IMR-90 (cell line): ENCODE measurements around the gene SEZ6L2. TPM values are rescaled to one million over a fixed set of nuclear protein-coding genes. Genes with fewer than 3 reads are reported as not detected.

Experiments used
- ATAC-seq: fragments of 200-7000 bp; cut with Tn5 transposase; 2 replicates; pipeline ENCODE4 v1.9.1; 2020; ENCODE audit warnings: low read depth, mild to moderate bottlenecking, moderate library complexity
- BruUV-seq: library from RNA; stranded (reverse); fragments of 400-500 nt; replicated peaks from 2 replicates; lab custom pipeline; 2021; lab: Mats Ljungman, UMichigan
- CTCF ChIA-PET: fragments of 300-600 bp; formaldehyde crosslinking; extraction: SDS; loops from one replicate; lab custom pipeline; 2021; ENCODE audit warnings: antibody characterized with exemption; lab: Yijun Ruan, JAX
- POLR2A ChIA-PET: fragments of 300-600 bp; sonication (Branson Sonifier 250); formaldehyde crosslinking; loops from one replicate; lab custom pipeline; 2022; ENCODE audit warnings: antibody characterized with exemption; ENCODE audit not compliant: unreplicated experiment; lab: Charles Lee
- DNase-seq: peaks from one replicate; pipeline ENCODE4 v3.0.0; 2013
- H2AFZ ChIP-seq: replicated peaks from 2 replicates; pipeline ENCODE3; 2013; ENCODE audit warnings: low read length, mild to moderate bottlenecking; ENCODE audit not compliant: poor library complexity
- H2AK5ac ChIP-seq: 2 replicates; pipeline ENCODE4 v1.6.1; 2013; ENCODE audit warnings: low read depth, low read length, inconsistent platforms
- H2AK9ac ChIP-seq: replicated peaks from 2 replicates; pipeline ENCODE3; 2013; ENCODE audit warnings: mild to moderate bottlenecking, low read depth, low read length, moderate library complexity; ENCODE audit not compliant: poor library complexity
- H2BK120ac ChIP-seq: 2 replicates; pipeline ENCODE4 v1.6.1; 2013; ENCODE audit warnings: low read depth, low read length, inconsistent platforms
- H2BK15ac ChIP-seq: 3 replicates; pipeline ENCODE4 v1.6.1; 2013; ENCODE audit warnings: low read depth, low read length, inconsistent platforms
- H2BK20ac ChIP-seq: 2 replicates; pipeline ENCODE4 v1.6.1; 2013; ENCODE audit warnings: low read depth, mild to moderate bottlenecking, inconsistent platforms, low read length, moderate library complexity
- H2BK5ac ChIP-seq: 2 replicates; pipeline ENCODE4 v1.6.1; 2013; ENCODE audit warnings: mild to moderate bottlenecking, low read depth, low read length, inconsistent platforms; ENCODE audit not compliant: poor library complexity, severe bottlenecking
- H3K14ac ChIP-seq: replicated peaks from 2 replicates; pipeline ENCODE4 v1.6.1; 2013; ENCODE audit warnings: low read depth, low read length, inconsistent platforms
- H3K18ac ChIP-seq: 2 replicates; pipeline ENCODE4 v1.6.1; 2013; ENCODE audit warnings: low read depth, low read length, control low read depth
- H3K23ac ChIP-seq: 2 replicates; pipeline ENCODE4 v1.6.1; 2013; ENCODE audit warnings: low read depth, low read length, inconsistent platforms
- H3K27ac ChIP-seq: 2 replicates; pipeline ENCODE4 v1.5.1; 2013; ENCODE audit warnings: mild to moderate bottlenecking, control low read depth, low read length; ENCODE audit not compliant: insufficient read depth
- H3K27me3 ChIP-seq: 2 replicates; pipeline ENCODE4 v1.6.1; 2013; ENCODE audit warnings: low read length; ENCODE audit not compliant: control insufficient read depth, insufficient read depth
- H3K36me3 ChIP-seq: 2 replicates; pipeline ENCODE4 v1.6.1; 2013; ENCODE audit warnings: low read length, mixed read lengths; ENCODE audit not compliant: control insufficient read depth, insufficient read depth
- H3K4ac ChIP-seq: 2 replicates; pipeline ENCODE4 v1.6.1; 2013; ENCODE audit warnings: low read depth, low read length, inconsistent platforms
- H3K4me1 ChIP-seq: 2 replicates; pipeline ENCODE4 v1.6.1; 2013; ENCODE audit warnings: low read length, mixed read lengths; ENCODE audit not compliant: control insufficient read depth, insufficient read depth
- H3K4me2 ChIP-seq: 2 replicates; pipeline ENCODE4 v1.6.1; 2013; ENCODE audit warnings: low read depth, mild to moderate bottlenecking, control low read depth, low read length, moderate library complexity
- H3K4me3 ChIP-seq: 2 replicates; pipeline ENCODE4 v1.5.1; 2013; ENCODE audit warnings: low read depth, mild to moderate bottlenecking, control low read depth, low read length, moderate library complexity; ENCODE audit not compliant: insufficient read depth
- H3K56ac ChIP-seq: 2 replicates; pipeline ENCODE4 v1.6.1; 2013; ENCODE audit warnings: low read length, inconsistent platforms; ENCODE audit not compliant: insufficient read depth; ENCODE audit errors: extremely low read depth
- H3K79me1 ChIP-seq, 2 experiments: 2 replicates each; pipeline ENCODE4 v1.6.1; 2013; ENCODE audit warnings: low read length in 2 of 2, inconsistent platforms in 1 of 2, low read depth in 1 of 2
- H3K9ac ChIP-seq: 2 replicates; pipeline ENCODE4 v1.6.1; 2013; ENCODE audit warnings: low read depth, low read length, control low read depth
- H3K9me1 ChIP-seq: 2 replicates; pipeline ENCODE4 v1.6.1; 2013; ENCODE audit warnings: low read length, inconsistent platforms; ENCODE audit not compliant: insufficient read depth
- H3K9me3 ChIP-seq: 2 replicates; pipeline ENCODE4 v1.6.1; 2013; ENCODE audit warnings: low read length; ENCODE audit not compliant: control insufficient read depth, insufficient read depth
- H4K20me1 ChIP-seq: 2 replicates; pipeline ENCODE4 v1.6.1; 2013; ENCODE audit warnings: low read length, inconsistent platforms; ENCODE audit not compliant: insufficient read depth
- H4K5ac ChIP-seq: 2 replicates; pipeline ENCODE4 v1.6.1; 2013; ENCODE audit warnings: mild to moderate bottlenecking, low read depth, low read length, control low read depth
- H4K8ac ChIP-seq, 2 experiments: 2 replicates each; pipeline ENCODE4 v1.6.1; 2013; ENCODE audit warnings: low read depth in 2 of 2, low read length in 2 of 2, control low read depth in 1 of 2, inconsistent platforms in 1 of 2
- H4K91ac ChIP-seq: 2 replicates; pipeline ENCODE4 v1.6.1; 2013; ENCODE audit warnings: low read depth, low read length, inconsistent platforms; ENCODE audit not compliant: insufficient read depth
- BHLHE40 ChIP-seq: fragments of 150-350 bp; IDR thresholded peaks from 2 replicates; pipeline ENCODE4 v1.6.1; 2016; ENCODE audit warnings: mild to moderate bottlenecking, low read depth, low read length
- CEBPB ChIP-seq: IDR thresholded peaks from 2 replicates; pipeline ENCODE4 v1.6.1; 2012; ENCODE audit warnings: low read depth, low read length, improper control_type of control experiment
- CHD1 ChIP-seq: IDR thresholded peaks from 2 replicates; pipeline ENCODE4 v1.6.1; 2012; ENCODE audit warnings: low read depth, low read length, improper control_type of control experiment
- CTCF ChIP-seq: conservative IDR thresholded peaks from 2 replicates; pipeline ENCODE4 v1.5.1; 2012; ENCODE audit warnings: mild to moderate bottlenecking, low read depth, low read length, improper control_type of control experiment
- ELK1 ChIP-seq: fragments of 150-350 bp; IDR thresholded peaks from 2 replicates; pipeline ENCODE4 v1.6.1; 2016; ENCODE audit warnings: low read depth, mild to moderate bottlenecking, low read length, moderate library complexity, borderline replicate concordance
- FOS ChIP-seq: fragments of 150-350 bp; IDR thresholded peaks from 2 replicates; pipeline ENCODE4 v1.6.1; 2016; ENCODE audit warnings: low read depth, low read length
- MAFK ChIP-seq: IDR thresholded peaks from 2 replicates; pipeline ENCODE4 v1.6.1; 2012; ENCODE audit warnings: low read depth, low read length, improper control_type of control experiment
- MAZ ChIP-seq: IDR thresholded peaks from 2 replicates; pipeline ENCODE4 v1.6.1; 2012; ENCODE audit warnings: low read depth, mild to moderate bottlenecking, low read length, improper control_type of control experiment, moderate library complexity, borderline replicate concordance
- MXI1 ChIP-seq: IDR thresholded peaks from 2 replicates; pipeline ENCODE4 v1.6.1; 2012; ENCODE audit warnings: low read depth, mild to moderate bottlenecking, low read length, moderate library complexity, borderline replicate concordance
- NFE2L2 ChIP-seq: fragments of 150-350 bp; IDR thresholded peaks from 2 replicates; pipeline ENCODE4 v1.6.1; 2016; ENCODE audit warnings: low read depth, mild to moderate bottlenecking, low read length
- POLR2A ChIP-seq: IDR thresholded peaks from 2 replicates; pipeline ENCODE4 v1.6.1; 2012; ENCODE audit warnings: mild to moderate bottlenecking, low read depth, low read length
- RAD21 ChIP-seq: IDR thresholded peaks from 2 replicates; pipeline ENCODE4 v1.6.1; 2012; ENCODE audit warnings: low read length, improper control_type of control experiment
- RCOR1 ChIP-seq: IDR thresholded peaks from 2 replicates; pipeline ENCODE4 v1.6.1; 2012; ENCODE audit warnings: mild to moderate bottlenecking, low read length, improper control_type of control experiment; ENCODE audit not compliant: insufficient replicate concordance
- RFX5 ChIP-seq: IDR thresholded peaks from 2 replicates; pipeline ENCODE4 v1.8.0; 2012; ENCODE audit warnings: low read depth, mild to moderate bottlenecking, low read length, moderate library complexity
- SMC3 ChIP-seq: fragments of 150-350 bp; IDR thresholded peaks from 2 replicates; pipeline ENCODE4 v1.6.1; 2016; ENCODE audit warnings: low read depth, mild to moderate bottlenecking, antibody characterized with exemption, low read length, moderate library complexity
- USF2 ChIP-seq: fragments of 150-350 bp; IDR thresholded peaks from 2 replicates; pipeline ENCODE4 v1.6.1; 2017; ENCODE audit warnings: mild to moderate bottlenecking, antibody characterized with exemption, low read length, low read depth
- WGBS, 2 experiments: methylation state at CpG; one replicate each; pipeline versions ENCODE4 v1.1.5 to v1.1.7; 2013; ENCODE audit warnings: missing lambda C conversion rate in 2 of 2; ENCODE audit not compliant: insufficient read length in 1 of 2; ENCODE audit errors: extremely low coverage in 2 of 2; 5-methylcytosine and 5-hydroxymethylcytosine counted together
- dilution Hi-C: fragments of 300-500 bp; cut with HindIII; formaldehyde crosslinking; loops from one replicate; pipeline ENCODE4 v1.14.3; 2018; ENCODE audit warnings: low sequenced_read_pairs; ENCODE audit not compliant: unreplicated experiment
- in situ Hi-C: fragments of 300-500 bp; cut with MboI; formaldehyde crosslinking; loops from 3 replicates; pipeline ENCODE4 v1.14.3; 2019; ENCODE audit warnings: low sequenced_read_pairs, inconsistent platforms, mixed read lengths
- intact Hi-C: fragments of 100-400 bp; cut with micrococcal nuclease; formaldehyde crosslinking; loops from 2 replicates; pipeline ENCODE4 v1.10.0; 2022
- polyA plus RNA-seq, 3 experiments: library from polyadenylated mRNA; depleted of rRNA; stranded (reverse); fragments of >200 nt; gene quantifications; 2 replicates each; pipeline ENCODE4 v1.2.3, GENCODE V29; 2012; ENCODE audit warnings: low replicate concordance in 1 of 3
- total RNA-seq: library from RNA; depleted of rRNA; stranded (reverse); fragments of >200 nt; gene quantifications from 2 replicates; pipeline ENCODE4 v1.2.3, GENCODE V29; 2012

Gene SEZ6L2
- total and polyA plus RNA-seq, 2 of the 4 experiments (the other 2 are of a cell fraction): 0.72 to 10.5 TPM

GRCh38 chr16:29843931-29844330 is 55.4 kb downstream of the SEZ6L2 start:
- CTCF ChIA-PET: interaction anchor here (0.6 kb wide), 1 partner anchor 19 kb away, joined by 4 read pairs; no protein-coding TSS in a partner anchor
- Histone ChIP-seq H3K27me3 (no peaks in the 10 kb centered on the region), H3K23ac (no peak overlapping the region), H3K9me1 (no peaks in the 10 kb centered on the region), H3K4me2 (no peak overlapping the region), H3K18ac (no peak overlapping the region), H3K4me1 (no peaks in the 10 kb centered on the region; the same call in 1 of the 2 replicates), H2AK9ac (no peak overlapping the region), H2BK120ac (no peak overlapping the region), H3K27ac (no peak overlapping the region), H3K56ac (no peak overlapping the region), H2AK5ac (no peak overlapping the region), H3K4ac (no peak overlapping the region), H3K36me3 (peaks cover 76% of the 10 kb centered on the region), H2BK5ac (no peak overlapping the region), H3K4me3 (no peak overlapping the region), H3K14ac (no peak overlapping the region), H3K79me1 (peaks cover 0 to 32% of the 10 kb centered on the region in 2 experiments; a peak in 1 of 4 replicates), H4K20me1 (no peaks in the 10 kb centered on the region; the same call in 1 of the 2 replicates), H2BK15ac (no peak overlapping the region), H4K5ac (no peak overlapping the region), H3K9me3 (no peaks in the 10 kb centered on the region), H4K91ac (no peak overlapping the region), H2BK20ac (no peak overlapping the region), H2AFZ (no peak overlapping the region), H3K9ac (no peak overlapping the region), H4K8ac (no peak overlapping the region)
- DNase-seq: no peak
- in situ Hi-C loops: no loop called here
- intact Hi-C loops: no loop called here
- POLR2A ChIA-PET: no interaction called here
- dilution Hi-C loops: no loop called here
- no TSS peak for BruUV-seq
- no peak for ATAC-seq
- WGBS, 2 experiments: no CpG with 5 or more reads among the region's 8 CpGs
- TF ChIP-seq CHD1 (no peak), POLR2A (no peak), ELK1 (no peak), MXI1 (no peak), CEBPB (no peak), FOS (no peak), RCOR1 (no peak), RFX5 (no peak), SMC3 (no peak), MAFK (no peak), RAD21 (no peak), BHLHE40 (no peak), USF2 (no peak), MAZ (no peak), NFE2L2 (no peak), CTCF (no peak)
